Loucy (cell line): Measurements from ENCODE around the gene BTRC.

Experiments
- H2AFZ ChIP-seq: fragments of 200-600 bp; sonication (generic); 2 replicates; pipeline ENCODE4 v1.6.0; 2016; ENCODE audit warnings: antibody characterized with exemption, mild to moderate bottlenecking, low read length, moderate library complexity
- H3F3A ChIP-seq: fragments of 200-600 bp; 2 replicates; pipeline ENCODE4 v1.6.0; 2016; ENCODE audit warnings: antibody characterized with exemption, low read depth, mild to moderate bottlenecking
- H3K27me3 ChIP-seq: fragments of 200-600 bp; sonication (generic); 2 replicates; pipeline ENCODE4 v1.6.1; 2014; ENCODE audit warnings: low read length, mild to moderate bottlenecking; ENCODE audit not compliant: insufficient read depth, poor library complexity, severe bottlenecking
- H3K36me3 ChIP-seq: fragments of 200-600 bp; sonication (generic); 2 replicates; pipeline ENCODE4 v1.6.1; 2016; ENCODE audit warnings: low read length; ENCODE audit not compliant: insufficient read depth
- H3K4me1 ChIP-seq: fragments of 200-600 bp; sonication (generic); 2 replicates; pipeline ENCODE4 v1.5.1; 2014; ENCODE audit warnings: low read length, mild to moderate bottlenecking; ENCODE audit not compliant: insufficient read depth, poor library complexity, severe bottlenecking
- H3K4me2 ChIP-seq: fragments of 200-600 bp; sonication (generic); 2 replicates; pipeline ENCODE4 v1.6.0; 2014; ENCODE audit warnings: antibody characterized with exemption, low read length, low read depth, mild to moderate bottlenecking; ENCODE audit not compliant: poor library complexity, severe bottlenecking
- H3K4me3 ChIP-seq: fragments of 200-600 bp; sonication (generic); 2 replicates; pipeline ENCODE4 v1.5.1; 2014; ENCODE audit warnings: low read length, mild to moderate bottlenecking, mixed read lengths; ENCODE audit not compliant: poor library complexity, severe bottlenecking
- H3K79me2 ChIP-seq: fragments of 200-600 bp; sonication (generic); 2 replicates; pipeline ENCODE4 v1.6.1; 2014; ENCODE audit warnings: low read length; ENCODE audit not compliant: insufficient read depth
- H3K9ac ChIP-seq: fragments of 200-600 bp; sonication (generic); 2 replicates; pipeline ENCODE4 v1.6.0; 2014; ENCODE audit warnings: mild to moderate bottlenecking, low read depth, low read length, moderate library complexity; ENCODE audit not compliant: poor library complexity, severe bottlenecking
- H3K9me2 ChIP-seq: fragments of 200-600 bp; sonication (generic); replicated peaks from 2 replicates; pipeline ENCODE4 v1.6.1; 2016; ENCODE audit warnings: low read depth, low read length, mixed read lengths
- H3K9me3 ChIP-seq: fragments of 200-600 bp; sonication (generic); 2 replicates; pipeline ENCODE4 v1.6.1; 2014; ENCODE audit warnings: mild to moderate bottlenecking, antibody characterized with exemption, low read length, low read depth; ENCODE audit not compliant: insufficient read depth
- H4K20me1 ChIP-seq: fragments of 200-600 bp; sonication (generic); 2 replicates; pipeline ENCODE4 v1.6.0; 2014; ENCODE audit warnings: antibody characterized with exemption, low read length, mild to moderate bottlenecking; ENCODE audit not compliant: insufficient read depth, poor library complexity, severe bottlenecking
- CTCF ChIP-seq: fragments of 200-600 bp; sonication (generic); conservative IDR thresholded peaks from 2 replicates; pipeline ENCODE4 v1.5.1; 2014; ENCODE audit warnings: mild to moderate bottlenecking, antibody characterized with exemption, low read length
- EZH2phosphoT487 ChIP-seq: fragments of 200-600 bp; IDR thresholded peaks from 2 replicates; pipeline ENCODE4 v1.6.1; 2018; ENCODE audit warnings: antibody characterized with exemption, mild to moderate bottlenecking, moderate library complexity, borderline replicate concordance

The BTRC gene

GRCh38 chr10:101580486-101581399 is 226.8 kb downstream of the BTRC start:
- Histone ChIP-seq H3K36me3 (no peaks in the 10 kb centered on the region; the same call in 1 of the 2 replicates), H3K9me2 (no peaks in the 10 kb centered on the region), H3K4me3 (no peak overlapping the region), H3F3A (no peaks in the 10 kb centered on the region), H3K4me1 (no peaks in the 10 kb centered on the region), H3K79me2 (no peaks in the 10 kb centered on the region), H2AFZ (no peak overlapping the region), H3K9ac (no peak overlapping the region), H3K27me3 (no peaks in the 10 kb centered on the region), H3K9me3 (no peaks in the 10 kb centered on the region), H3K4me2 (no peak overlapping the region), H4K20me1 (no peaks in the 10 kb centered on the region)
- TF ChIP-seq CTCF (no peak), EZH2phosphoT487 (no peak)

GRCh38 chr10:101585841-101586240 is 231.9 kb downstream of the BTRC start:
- Histone ChIP-seq H3K27me3 (no peaks in the 10 kb centered on the region), H3F3A (no peaks in the 10 kb centered on the region), H3K36me3 (no peaks in the 10 kb centered on the region), H3K4me1 (peaks cover 18% of the 10 kb centered on the region), H3K79me2 (peaks cover 13% of the 10 kb centered on the region), H3K9me3 (no peaks in the 10 kb centered on the region), H2AFZ (no peak overlapping the region), H3K4me3 (no peak overlapping the region), H3K4me2 (peak overlapping the region; percentile 99), H4K20me1 (no peaks in the 10 kb centered on the region), H3K9ac (no peak overlapping the region), H3K9me2 (no peaks in the 10 kb centered on the region)
- no peak for TF ChIP-seq CTCF
- TF ChIP-seq EZH2phosphoT487 = no peak

- no peaks in the 10 kb centered on the region for H3F3A ChIP-seq
- H3K79me2 ChIP-seq = peaks cover 13% of the 10 kb centered on the region
- no peak for TF ChIP-seq EZH2phosphoT487
- TF ChIP-seq CTCF = no peak
Measured at GRCh38 chr10:101587725-101588653, 234.0 kb downstream of the BTRC start, which contains the start of the genes DPCD and POLL. TSS of gene DPCD (plus strand) at chr10:101588321. CDS start at chr10:101588337, 16 bp downstream. TSS of gene POLL (minus strand) at chr10:101588257. CDS start at chr10:101587360, 897 bp downstream.

More at GRCh38 chr10:101587725-101588653, 234.0 kb downstream of the BTRC start, which contains the start of the genes DPCD and POLL:
- Histone ChIP-seq H3K9me2 (no peaks in the 10 kb centered on the region), H4K20me1 (no peaks in the 10 kb centered on the region), H3K36me3 (no peaks in the 10 kb centered on the region), H3K27me3 (no peaks in the 10 kb centered on the region), H2AFZ (peak within 1 kb of the TSS; percentile 90), H3K4me3 (peak within 1 kb of the TSS; percentile 99), H3K9me3 (no peaks in the 10 kb centered on the region), H3K9ac (peak within 1 kb of the TSS; percentile 88), H3K4me2 (peak within 1 kb of the TSS; percentile 99), H3K4me1 (peaks cover 18% of the 10 kb centered on the region)
